Measurements from ENCODE around the gene FBXO17.

FBXO17 gene

GRCh38 chr19:38918526-38918925 is 57.0 kb downstream of the FBXO17 start:
- DNase-seq (ENCODE audit: low read depth in 1 of 2, low spot score in 1 of 2): no peak

DNA sequence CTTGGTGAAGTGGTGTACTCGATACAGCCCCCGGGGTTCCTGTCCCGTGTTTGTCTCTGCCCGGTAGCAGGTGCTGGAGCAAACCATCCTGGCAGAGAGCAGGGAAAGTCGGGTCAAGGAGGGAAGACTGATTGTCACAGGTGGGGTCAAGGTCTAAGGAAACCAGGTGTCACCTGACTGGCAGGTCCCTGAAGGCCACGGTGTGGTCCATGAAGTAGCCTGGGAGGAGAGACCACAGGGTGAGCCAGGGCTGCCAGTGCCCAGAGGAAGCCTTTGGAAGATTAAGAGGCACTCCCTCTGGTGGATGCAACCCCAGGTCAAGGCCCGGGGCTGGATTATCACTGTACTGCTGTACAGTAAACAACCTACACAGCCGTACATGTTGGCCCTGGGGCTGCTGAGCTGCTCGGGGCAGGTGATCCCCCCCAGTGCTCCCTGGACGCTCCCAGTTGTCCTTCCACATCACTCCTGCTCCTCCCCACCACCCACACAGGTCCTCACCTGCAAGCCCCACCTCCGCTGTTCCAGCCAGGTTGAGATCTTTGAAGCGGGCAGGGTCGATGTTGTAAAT is 57.5 kb downstream of the FBXO17 start:
- no peak for DNase-seq (ENCODE audit: low read depth in 1 of 2, low spot score in 1 of 2)

- DNase-seq (ENCODE audit: low read depth in 1 of 2, low spot score in 1 of 2): no peak
These were observed 58.0 kb downstream of the FBXO17 start for GRCh38 chr19:38917516-38917915.

DNA sequence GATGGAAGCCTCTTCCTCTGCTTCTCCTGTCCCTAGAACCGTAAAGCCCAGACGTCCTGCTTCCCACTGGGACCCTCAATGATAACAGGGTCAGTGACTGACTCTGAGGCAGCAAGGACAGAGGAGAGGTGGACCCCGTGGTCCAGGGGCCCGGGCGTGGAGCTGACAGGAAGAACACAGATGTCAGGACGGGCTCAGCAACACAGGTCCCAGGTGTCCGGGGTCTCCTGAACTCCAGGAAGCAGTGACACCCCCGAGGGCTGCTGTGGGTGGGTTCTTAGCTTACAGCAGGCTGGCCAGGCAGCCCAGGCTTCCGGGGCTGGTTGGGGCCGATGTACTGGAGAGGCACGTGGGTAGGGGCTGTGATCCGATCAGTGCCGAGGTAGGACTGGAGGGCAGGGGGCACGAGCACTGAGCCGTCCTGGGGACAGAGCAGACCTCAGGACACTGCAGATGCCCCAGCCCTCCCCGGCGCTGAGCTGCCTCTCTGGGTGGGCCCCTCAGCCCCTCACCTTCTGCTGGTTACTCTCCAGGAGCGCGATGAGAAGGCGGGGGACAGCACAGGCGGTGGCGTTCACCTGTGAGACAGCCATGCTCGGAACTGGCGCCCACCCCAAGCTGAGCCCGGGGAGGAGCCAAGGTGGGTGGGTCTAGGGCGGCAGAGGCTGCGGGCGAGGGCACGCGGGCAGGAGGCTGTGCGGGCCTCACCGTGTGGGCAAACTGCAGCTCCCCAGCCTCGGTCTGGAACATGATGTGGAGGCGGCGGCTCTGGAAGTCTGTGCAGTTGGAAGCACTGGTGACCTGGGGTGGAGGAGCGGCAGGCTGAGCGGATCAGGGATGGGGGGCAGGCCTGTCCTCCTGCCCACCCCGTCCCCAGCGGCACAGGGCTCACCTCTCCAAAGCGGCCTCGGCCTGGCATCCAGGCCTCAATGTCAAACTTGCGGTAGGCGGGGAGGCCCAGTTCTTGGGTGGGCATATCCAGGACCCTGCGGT is 59.9 kb downstream of the FBXO17 start:
- no peak for DNase-seq (ENCODE audit: low read depth in 1 of 2, low spot score in 1 of 2)

DNA sequence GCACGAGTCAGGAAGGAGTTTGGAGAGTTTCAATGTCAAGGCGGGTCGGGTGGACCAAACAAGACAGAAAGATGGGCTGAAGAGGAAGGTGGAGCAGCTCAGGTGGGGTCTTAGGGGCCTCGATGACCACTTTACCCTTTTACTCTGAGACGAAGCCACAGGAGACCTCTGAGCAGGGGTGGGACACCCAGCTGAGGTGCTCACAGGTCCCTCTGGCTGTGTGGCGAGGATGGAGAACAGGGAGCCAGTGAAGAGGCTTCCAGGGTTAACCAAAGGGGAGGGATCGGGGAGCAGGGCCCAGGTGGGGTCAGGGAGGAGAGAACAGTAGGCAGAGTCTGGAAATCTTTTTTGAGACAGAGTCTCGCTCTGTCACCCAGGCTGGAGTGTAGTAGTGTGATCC is 61.6 kb downstream of the FBXO17 start:
- no peak for DNase-seq (ENCODE audit: low read depth in 1 of 2, low spot score in 1 of 2)

GRCh38 chr19:38912600-38913514 is 62.7 kb downstream of the FBXO17 start:
- no peak for DNase-seq (ENCODE audit: low read depth in 1 of 2, low spot score in 1 of 2)

DNA sequence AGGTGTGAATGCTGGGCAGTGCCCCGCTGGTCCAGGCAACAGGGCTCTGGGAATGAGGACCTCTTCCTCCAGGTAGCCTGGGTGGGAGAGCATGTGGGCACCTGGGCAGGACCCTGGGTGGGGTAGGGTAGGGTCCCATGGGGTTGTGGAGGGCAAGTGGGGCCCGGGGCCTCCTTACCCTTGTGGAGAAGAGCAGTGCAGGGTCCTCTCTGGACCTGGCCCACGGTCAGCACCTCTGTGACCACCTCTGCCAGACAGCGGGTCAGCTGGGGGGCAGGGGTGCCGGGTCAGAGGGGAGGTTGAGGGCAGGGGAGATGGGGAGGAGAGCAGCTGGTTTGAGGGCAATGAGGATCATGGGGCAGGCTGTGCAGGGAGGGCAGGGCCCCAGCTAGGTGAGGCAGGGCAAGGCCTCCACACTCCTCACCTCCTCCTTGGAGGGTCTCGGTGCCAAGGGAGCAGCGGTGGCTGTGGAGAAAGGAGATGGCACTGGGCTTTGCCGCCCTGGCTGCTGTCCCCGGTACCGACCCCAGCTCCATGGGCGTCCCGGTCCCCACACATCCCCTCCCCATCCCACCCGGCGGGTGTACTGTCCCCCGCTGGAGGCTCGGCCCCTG is 64.0 kb downstream of the FBXO17 start:
- DNase-seq (ENCODE audit: low read depth in 1 of 2, low spot score in 1 of 2): no peak

DNA sequence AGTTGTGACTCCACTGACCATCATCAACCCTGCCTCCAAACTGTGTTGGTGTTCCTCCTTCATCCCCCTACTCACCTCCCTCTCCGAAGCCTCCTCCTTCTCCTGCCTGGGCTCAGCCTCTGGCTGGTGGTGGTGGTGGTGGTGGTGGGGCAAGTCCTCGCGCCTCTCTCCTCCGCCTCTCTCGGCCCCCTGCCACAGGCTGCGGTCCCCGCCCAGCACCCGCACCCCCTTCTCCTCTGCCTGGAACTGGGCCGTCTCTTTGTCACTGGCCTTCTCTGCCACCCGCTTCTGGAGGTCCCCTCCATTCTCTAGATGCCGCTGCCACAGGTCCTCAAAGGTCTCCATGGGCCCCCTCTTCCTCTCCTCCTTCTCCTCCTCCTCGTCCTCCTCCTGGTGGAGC is 65.1 kb downstream of the FBXO17 start:
- DNase-seq (ENCODE audit: low read depth in 1 of 2, low spot score in 1 of 2): no peak

DNA sequence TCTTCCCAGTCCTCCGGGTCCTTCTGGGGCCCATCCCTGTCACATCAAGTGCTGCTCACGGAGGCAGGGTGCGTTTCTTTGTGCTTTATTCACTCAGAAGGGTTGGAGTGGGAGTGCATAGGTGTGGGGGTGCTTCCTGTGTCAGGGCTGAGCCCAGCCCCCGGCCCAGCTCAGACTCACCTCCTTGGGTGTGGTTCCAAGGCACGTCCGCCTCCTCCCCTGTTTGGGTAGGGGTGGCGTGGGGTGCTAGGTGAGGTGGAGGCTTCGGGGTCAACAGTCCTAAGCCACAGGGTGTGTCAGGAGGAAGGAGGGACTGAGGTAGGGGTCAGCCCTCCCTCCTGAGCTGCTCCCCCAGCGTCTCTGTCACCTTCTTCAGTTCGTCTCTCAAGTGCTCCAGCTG is 66.6 kb downstream of the FBXO17 start:
- DNase-seq (ENCODE audit: low read depth in 1 of 2, low spot score in 1 of 2): no peak

GRCh38 chr19:38907670-38908069 is 67.9 kb downstream of the FBXO17 start:
- DNase-seq (ENCODE audit: low read depth in 1 of 2, low spot score in 1 of 2): no peak

- DNase-seq (ENCODE audit: low read depth in 1 of 2, low spot score in 1 of 2): no peak
These were observed 68.3 kb downstream of the FBXO17 start for GRCh38 chr19:38907227-38907626.

GRCh38 chr19:38905620-38906019 is 69.9 kb downstream of the FBXO17 start:
- no peak for DNase-seq (ENCODE audit: low read depth in 1 of 2, low spot score in 1 of 2)

DNA sequence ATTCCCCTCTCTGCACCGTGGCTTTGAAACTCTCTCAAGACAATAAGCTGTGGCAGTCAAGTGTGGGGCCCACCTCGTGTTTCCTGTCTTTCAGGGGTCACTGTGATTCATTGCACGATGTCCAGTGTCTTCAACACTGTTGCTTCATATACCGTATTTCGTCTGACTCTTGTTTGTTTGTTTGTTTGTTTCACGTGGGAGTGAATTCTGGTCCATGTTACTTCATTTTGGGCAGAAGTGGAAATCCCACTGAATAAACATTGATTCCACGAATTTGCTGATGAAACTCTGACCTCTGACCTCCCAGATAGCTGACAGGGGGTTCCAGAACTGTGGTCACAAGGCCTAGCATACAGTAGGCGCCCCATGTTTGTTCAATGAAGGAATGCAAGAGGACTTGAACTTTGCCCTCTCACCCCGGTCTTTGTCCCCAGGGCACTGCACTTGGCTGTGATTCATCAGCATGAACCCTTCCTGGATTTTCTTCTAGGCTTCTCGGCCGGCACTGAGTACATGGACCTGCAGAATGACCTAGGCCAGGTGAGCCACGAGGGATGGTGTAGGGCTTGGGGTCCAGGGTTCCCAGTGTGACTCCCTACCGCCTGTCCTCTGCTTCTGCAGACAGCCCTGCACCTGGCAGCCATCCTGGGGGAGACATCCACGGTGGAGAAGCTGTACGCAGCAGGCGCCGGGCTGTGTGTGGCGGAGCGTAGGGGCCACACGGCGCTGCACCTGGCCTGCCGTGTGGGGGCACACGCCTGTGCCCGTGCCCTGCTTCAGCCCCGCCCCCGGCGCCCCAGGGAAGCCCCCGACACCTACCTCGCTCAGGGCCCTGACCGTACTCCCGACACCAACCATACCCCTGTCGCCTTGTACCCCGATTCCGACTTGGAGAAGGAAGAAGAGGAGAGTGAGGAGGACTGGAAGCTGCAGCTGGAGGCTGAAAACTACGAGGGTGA is 70.7 kb downstream of the FBXO17 start:
- DNase-seq (ENCODE audit: low read depth in 1 of 2, low spot score in 1 of 2): no peak

DNA sequence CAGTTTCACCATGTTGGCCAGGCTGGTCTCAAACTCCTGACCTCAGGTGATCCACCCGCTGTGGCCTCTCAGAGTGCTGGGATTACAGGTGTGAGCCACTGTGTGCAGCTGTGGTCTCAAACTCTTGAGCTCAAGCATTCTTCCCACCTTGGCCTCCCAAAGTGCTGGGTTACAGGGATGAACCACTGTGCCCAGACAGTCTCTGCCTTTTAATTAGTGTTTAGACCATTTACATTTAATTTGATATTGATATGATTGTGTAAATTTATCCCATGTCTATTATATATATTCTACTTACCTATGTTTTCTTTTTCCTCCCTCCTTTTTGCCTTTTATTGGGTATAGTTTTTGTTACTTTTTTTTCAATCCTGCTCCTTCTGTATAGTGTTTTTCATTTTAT is 73.9 kb downstream of the FBXO17 start:
- no peak for DNase-seq (ENCODE audit: low read depth in 1 of 2, low spot score in 1 of 2)

- DNase-seq (ENCODE audit: low read depth in 1 of 2, low spot score in 1 of 2): no peak
These were observed 74.8 kb downstream of the FBXO17 start for GRCh38 chr19:38900743-38901190.

DNA sequence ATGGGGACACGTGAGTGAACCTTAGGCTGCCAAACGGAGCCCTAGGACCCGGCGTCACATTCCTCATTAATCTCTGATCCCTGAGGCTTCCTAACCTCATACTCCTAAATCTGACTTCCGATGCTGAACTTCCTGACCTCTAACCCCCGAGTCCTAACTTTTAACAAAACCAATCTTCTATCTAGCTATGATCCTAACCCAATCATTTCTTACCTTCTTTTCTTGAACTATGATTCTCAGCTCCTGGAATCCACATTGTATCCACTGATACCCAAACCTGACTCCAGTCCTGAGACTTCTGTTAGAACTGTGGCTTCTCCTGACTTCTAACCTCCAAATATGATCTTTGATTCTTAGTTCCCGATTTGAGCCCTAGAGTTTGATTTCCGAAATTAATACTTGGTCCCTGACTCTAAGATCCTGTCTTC is 75.3 kb downstream of the FBXO17 start:
- no peak for DNase-seq (ENCODE audit: low read depth in 1 of 2, low spot score in 1 of 2)

DNA sequence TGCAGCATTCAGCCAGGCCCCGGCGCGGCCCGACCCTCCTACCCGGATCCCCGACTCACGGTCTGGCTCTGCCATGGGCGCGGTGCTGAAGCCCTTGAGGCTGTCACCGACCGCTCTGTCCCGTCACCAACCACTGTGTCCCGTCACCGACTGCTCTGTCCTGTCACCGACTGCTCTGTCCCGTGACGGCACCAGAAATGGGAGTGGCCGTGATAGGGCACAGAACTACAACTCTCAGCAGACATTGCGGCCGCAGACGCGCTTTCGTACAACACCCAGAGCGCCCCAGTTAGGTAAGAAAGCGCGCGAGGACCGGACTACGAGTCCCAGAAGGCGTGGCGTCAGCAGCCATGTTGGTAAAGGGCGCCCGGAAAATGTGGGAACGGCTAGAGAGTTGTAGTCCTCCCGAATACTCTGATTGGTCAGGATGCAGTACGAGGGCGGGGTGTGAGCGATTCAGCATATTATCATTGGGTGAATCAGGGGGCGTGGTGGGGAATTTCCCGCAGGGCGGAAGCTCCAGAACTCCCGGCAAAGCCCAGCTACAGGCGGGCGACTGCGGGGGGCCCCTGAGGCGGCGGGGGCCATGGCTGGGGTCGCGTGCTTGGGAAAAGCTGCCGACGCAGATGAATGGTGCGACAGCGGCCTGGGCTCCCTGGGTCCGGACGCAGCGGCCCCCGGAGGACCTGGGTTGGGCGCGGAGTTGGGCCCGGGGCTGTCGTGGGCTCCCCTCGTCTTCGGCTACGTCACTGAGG is 75.9 kb downstream of the FBXO17 start, which contains the start of the genes NFKBIB and SIRT2:
TSS of gene NFKBIB (plus strand) at position 523 of the 755 bp plus-strand sequence. CDS start at position 587, 64 bp downstream.
TSS of gene SIRT2 (minus strand) at position 172 of the 755 bp plus-strand sequence. CDS start at position 75, 97 bp downstream.
- DNase-seq (ENCODE audit: low read depth in 1 of 2, low spot score in 1 of 2): peak; percentile 92 to 95

GRCh38 chr19:38898788-38899446 is 76.6 kb downstream of the FBXO17 start:
- DNase-seq (ENCODE audit: low read depth in 1 of 2, low spot score in 1 of 2): no peak
